Measurements from ENCODE around the gene FBXW9. TPM values are rescaled to one million over a fixed set of nuclear protein-coding genes. Genes with fewer than 3 reads are reported as not detected.

Gene FBXW9
- total and polyA plus RNA-seq, 12 donors, result 1.2 to 4.6 (median 2.1) TPM

GRCh38 chr19:12656899-12657571 is 39.4 kb downstream of the FBXW9 start:
- DNase-seq, result no peak
- 59 to 66% methylated on average over 42 to 50 of the region's 50 CpGs for WGBS, 2 donors
- no peaks in the 10 kb centered on the region for H3K9me3 ChIP-seq
- ATAC-seq, result peak in 2 of 8 donors; percentile 29 to 39
- no peak overlapping the region for H3K27ac ChIP-seq
- intact Hi-C loops (cut with DNase I), result no loop called here
- H3K4me3 ChIP-seq, result no peak overlapping the region
- H3K36me3 ChIP-seq, result peaks cover 0 to 96% (median 32%) of the 10 kb centered on the region in 9 donors
- TF ChIP-seq CTCF (IDR thresholded peaks at IDR 0.05), result no peak
- no peaks in the 10 kb centered on the region for H3K27me3 ChIP-seq
- no peaks in the 10 kb centered on the region for H3K4me1 ChIP-seq

GRCh38 chr19:12655546-12655945 is 40.9 kb downstream of the FBXW9 start:
- H3K27me3 ChIP-seq, result no peaks in the 10 kb centered on the region
- intact Hi-C loops (cut with DNase I), result no loop called here
- WGBS, 2 donors, result 94 to 97% methylated on average over 8 of the region's 8 CpGs
- no peaks in the 10 kb centered on the region for H3K4me1 ChIP-seq
- no peak for TF ChIP-seq CTCF (IDR thresholded peaks at IDR 0.05)
- no peak overlapping the region for H3K27ac ChIP-seq
- peaks cover 0 to 93% (median 23%) of the 10 kb centered on the region in 9 donors for H3K36me3 ChIP-seq
- H3K9me3 ChIP-seq, result no peaks in the 10 kb centered on the region
- no peak overlapping the region for H3K4me3 ChIP-seq
- ATAC-seq (no peak), DNase-seq (no peak)

- H3K27me3 ChIP-seq, result no peaks in the 10 kb centered on the region
- peaks cover 0 to 60% (median 5%) of the 10 kb centered on the region in 9 donors for H3K36me3 ChIP-seq
- intact Hi-C loops (cut with DNase I), result no loop called here
- no peak overlapping the region for H3K27ac ChIP-seq
- ATAC-seq (no peak), DNase-seq (no peak)
- WGBS, 2 donors, result 91 to 92% methylated on average over 6 of the region's 6 CpGs
- H3K9me3 ChIP-seq, result no peaks in the 10 kb centered on the region
- no peak overlapping the region for H3K4me3 ChIP-seq
- TF ChIP-seq CTCF (IDR thresholded peaks at IDR 0.05), result no peak
- peaks cover 7 to 15% (median 11%) of the 10 kb centered on the region in 9 donors for H3K4me1 ChIP-seq
Measured at GRCh38 chr19:12652219-12652618, 44.2 kb downstream of the FBXW9 start.

- Histone ChIP-seq H3K36me3 (peaks cover 0 to 51% (median 0%) of the 10 kb centered on the region in 9 donors), H3K4me1 (peaks cover 7 to 15% (median 11%) of the 10 kb centered on the region in 9 donors), H3K9me3 (no peaks in the 10 kb centered on the region), H3K27ac (no peak overlapping the region), H3K4me3 (no peak overlapping the region), H3K27me3 (no peaks in the 10 kb centered on the region)
- TF ChIP-seq CTCF (IDR thresholded peaks at IDR 0.05), result no peak
- DNase-seq (no peak), ATAC-seq (no peak)
- 94 to 95% methylated on average over 10 of the region's 10 CpGs for WGBS, 2 donors
- intact Hi-C loops (cut with DNase I), result no loop called here
Measured at GRCh38 chr19:12649941-12650340, 46.5 kb downstream of the FBXW9 start.

All from heart right ventricle (tissue), 16 donors.